Hippocampal formation (tissue), 2 donors: ENCODE measurements around the gene MTARC2.
A peak's percentile ranks its signal among the peaks of the same experiment; 100 is the strongest.

ENCODE experiments used
- DNase-seq, 2 donors: peaks; one replicate each; lab custom pipeline; 2025; lab: John Stamatoyannopoulos, UW

The MTARC2 gene

GRCh38 chr1:220769205-220769604 lies 21.1 kb downstream of the MTARC2 start:
- DNase-seq = no peak

- DNase-seq = no peak
Measured at GRCh38 chr1:220770245-220770913, 22.3 kb downstream of the MTARC2 start.

GRCh38 chr1:220772846-220773245 lies 24.7 kb downstream of the MTARC2 start:
- DNase-seq = no peak

GRCh38 chr1:220775240-220775853 lies 27.2 kb downstream of the MTARC2 start:
- DNase-seq = peak; percentile 19 to 31

- DNase-seq = no peak
Measured at GRCh38 chr1:220776254-220776653, 28.1 kb downstream of the MTARC2 start.

GRCh38 chr1:220776720-220777326 lies 28.7 kb downstream of the MTARC2 start:
- DNase-seq = peak; percentile 59 to 77

GRCh38 chr1:220783453-220783852 lies 35.3 kb downstream of the MTARC2 start:
- no peak for DNase-seq

GRCh38 chr1:220784751-220785150 lies 36.6 kb downstream of the MTARC2 start:
- DNase-seq = no peak

GRCh38 chr1:220785166-220786056 lies 37.3 kb downstream of the MTARC2 start:
- DNase-seq = no peak

GRCh38 chr1:220786057-220786336 lies 37.9 kb downstream of the MTARC2 start:
- no peak for DNase-seq

- DNase-seq = peak; percentile 37 to 39
Measured at GRCh38 chr1:220786337-220787068, 38.4 kb downstream of the MTARC2 start, which contains the start of gene MTARC1. Gene MTARC1 (plus strand): TSS chr1:220786913. CDS start chr1:220786945, 32 bp downstream.

- DNase-seq = no peak
Measured at GRCh38 chr1:220787069-220787619, 39.0 kb downstream of the MTARC2 start.

- DNase-seq = no peak
Measured at GRCh38 chr1:220788900-220789299, 40.8 kb downstream of the MTARC2 start.

- no peak for DNase-seq
Measured at GRCh38 chr1:220789532-220790147, 41.5 kb downstream of the MTARC2 start.

GRCh38 chr1:220791285-220791684 lies 43.2 kb downstream of the MTARC2 start:
- DNase-seq = no peak

- no peak for DNase-seq
Measured at GRCh38 chr1:220791956-220792355, 43.8 kb downstream of the MTARC2 start.

GRCh38 chr1:220796530-220796929 lies 48.4 kb downstream of the MTARC2 start:
- no peak for DNase-seq

GRCh38 chr1:220797044-220797443 lies 48.9 kb downstream of the MTARC2 start:
- DNase-seq = no peak

GRCh38 chr1:220797553-220797952 lies 49.4 kb downstream of the MTARC2 start:
- DNase-seq = no peak

GRCh38 chr1:220798338-220798737 lies 50.2 kb downstream of the MTARC2 start:
- DNase-seq = no peak

- no peak for DNase-seq
Measured at GRCh38 chr1:220800262-220800661, 52.1 kb downstream of the MTARC2 start.
